GM18508 (cell line): Measurements from ENCODE around the gene SLC30A1.

Experiments
- ATAC-seq: cut with Tn5 transposase; IDR thresholded peaks from one replicate; pipeline ENCODE4 v1.9.1; 2021; ENCODE audit warnings: moderate number of reproducible peaks; ENCODE audit not compliant: insufficient read depth, unreplicated experiment

The SLC30A1 gene

GRCh38 chr1:211527888-211528287 is 51.1 kb downstream of the SLC30A1 start:
- no peak for ATAC-seq

GRCh38 chr1:211527006-211527405 is 52.0 kb downstream of the SLC30A1 start:
- peak; percentile 52 for ATAC-seq

GRCh38 chr1:211526101-211526500 is 52.9 kb downstream of the SLC30A1 start:
- no peak for ATAC-seq

- ATAC-seq = no peak
Measured at GRCh38 chr1:211525101-211525676, 53.8 kb downstream of the SLC30A1 start.

- no peak for ATAC-seq
Measured at GRCh38 chr1:211524521-211524920, 54.4 kb downstream of the SLC30A1 start.

- no peak for ATAC-seq
Measured at GRCh38 chr1:211522804-211523203, 56.2 kb downstream of the SLC30A1 start.
